Suprapubic skin (tissue), 4 donors: ENCODE data around the gene CAMTA1.

Source experiments
- CTCF ChIP-seq, 2 donors: fragments of 200-600 bp in 1 of 2; fragments of 450-650 bp in 1 of 2; sonication (generic) in 1 of 2; IDR thresholded peaks; one replicate each; pipeline ENCODE4 v1.5.1; 2016 to 2019; ENCODE audit warnings: antibody characterized with exemption in 2 of 2, mild to moderate bottlenecking in 1 of 2, moderate library complexity in 1 of 2
- EP300 ChIP-seq: sonication (generic); formaldehyde crosslinking; IDR thresholded peaks from one replicate; pipeline ENCODE4 v1.6.1; 2017; ENCODE audit warnings: antibody characterized with exemption
- POLR2A ChIP-seq, 2 donors: fragments of 450-650 bp; IDR thresholded peaks; one replicate each; pipeline ENCODE4 v1.6.1; 2017; ENCODE audit warnings: antibody characterized with exemption in 2 of 2, mild to moderate bottlenecking in 2 of 2, moderate library complexity in 2 of 2
- POLR2AphosphoS5 ChIP-seq, 3 donors: sonication (generic); formaldehyde crosslinking; IDR thresholded peaks; one replicate each; pipeline ENCODE4 v1.6.1; 2017; ENCODE audit warnings: antibody characterized with exemption in 3 of 3

DNA sequence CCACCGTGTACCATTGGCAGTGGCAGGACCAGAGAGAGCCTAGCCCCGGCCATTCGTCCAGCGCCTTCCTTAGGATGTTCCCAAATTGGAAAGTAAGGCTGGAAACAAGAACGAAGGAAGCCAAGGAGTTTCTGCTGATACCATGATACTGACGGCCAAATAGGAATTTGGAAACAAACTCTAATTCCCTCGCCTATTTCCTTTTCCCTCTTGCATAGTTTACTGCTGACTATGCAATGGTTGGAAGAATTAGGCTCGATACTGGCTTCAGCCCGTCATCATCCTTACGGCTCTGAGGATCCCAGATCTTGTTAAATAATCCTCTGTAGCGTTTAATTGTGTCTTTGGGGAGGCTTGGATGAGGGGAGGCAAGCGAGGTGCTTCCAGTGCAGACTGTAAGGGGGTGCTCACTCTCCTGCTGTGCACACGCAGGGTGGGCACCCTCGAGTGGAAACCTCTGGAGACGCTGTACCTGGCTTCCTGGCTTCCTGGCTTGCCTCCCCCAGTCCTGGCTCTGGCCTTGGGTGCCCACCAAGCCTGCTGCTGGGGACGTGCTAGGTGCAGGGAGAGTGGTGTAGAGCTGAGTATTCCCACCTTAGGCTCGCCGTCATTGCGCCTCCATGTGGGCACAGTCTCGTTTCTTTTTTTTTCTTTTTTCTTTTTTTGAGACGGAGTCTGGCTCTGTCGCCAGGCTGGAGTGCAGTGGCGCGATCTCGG is 27.4 kb upstream of the CAMTA1 start:
- no peak for TF ChIP-seq POLR2A (IDR thresholded peaks at IDR 0.05)
- no peak for TF ChIP-seq CTCF (IDR thresholded peaks at IDR 0.05)
- no peak for TF ChIP-seq POLR2AphosphoS5 (IDR thresholded peaks at IDR 0.05)
- no peak for TF ChIP-seq EP300
